ENCODE results near the gene PLXNA2.

Gene PLXNA2

DNA sequence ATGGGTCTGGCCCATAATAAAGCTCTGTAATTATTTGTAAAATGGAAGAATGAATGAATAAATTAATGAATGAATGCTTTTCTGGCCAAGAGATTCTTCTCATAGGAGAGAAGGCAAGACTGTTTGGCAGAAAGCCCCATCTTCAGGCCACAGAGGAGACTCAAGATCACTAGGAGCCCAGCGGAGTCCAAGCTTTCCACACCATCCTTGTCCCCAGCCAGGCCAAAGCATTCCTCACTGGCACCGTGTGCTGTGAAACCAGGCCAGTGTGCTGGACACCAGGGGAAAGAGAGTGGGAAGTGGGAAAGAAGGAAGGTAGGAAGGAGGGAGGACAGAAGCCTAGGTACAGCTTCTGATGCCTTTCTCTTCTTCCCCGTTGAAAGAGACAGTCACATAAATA is 86.4 kb downstream of the PLXNA2 start:
- DNase-seq, result no peak

DNA sequence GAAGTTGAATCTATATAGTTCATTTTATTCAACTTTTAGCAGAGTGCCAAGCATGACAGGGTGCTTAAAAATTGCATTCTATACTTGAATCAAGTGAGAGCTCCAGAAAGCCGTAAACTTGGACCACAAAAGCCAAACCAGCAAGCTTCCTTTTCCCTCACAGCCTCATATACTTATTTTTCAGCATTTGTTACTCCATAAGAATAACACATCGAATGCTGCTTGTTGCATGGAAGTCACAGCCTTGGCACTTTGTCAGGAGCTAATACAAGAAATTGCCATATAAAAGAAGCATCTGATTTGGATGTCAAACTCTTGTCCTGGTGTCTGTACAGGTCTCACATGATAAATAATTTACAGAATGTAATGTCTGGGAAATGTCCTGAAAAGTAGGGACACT is 87.4 kb downstream of the PLXNA2 start:
- no peak for DNase-seq

DNA sequence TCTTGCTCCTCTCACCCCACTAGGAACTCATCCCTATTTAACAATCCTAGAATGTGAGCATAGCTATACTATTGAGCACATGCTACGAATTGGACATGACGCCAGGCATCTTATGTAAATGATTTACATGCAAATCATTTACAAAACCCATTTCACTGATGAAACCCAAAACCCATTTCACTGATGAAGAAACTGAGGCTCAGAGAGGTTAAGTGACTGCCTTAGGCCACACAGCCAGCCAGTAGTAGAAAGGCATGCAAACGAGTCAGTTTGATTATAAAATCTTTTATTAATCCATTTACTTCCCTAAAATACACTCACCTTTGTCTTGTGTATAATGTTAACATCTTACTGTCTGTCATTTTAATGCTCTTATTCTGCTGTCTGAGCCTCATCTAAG is 87.9 kb downstream of the PLXNA2 start:
- no peak for DNase-seq

DNA sequence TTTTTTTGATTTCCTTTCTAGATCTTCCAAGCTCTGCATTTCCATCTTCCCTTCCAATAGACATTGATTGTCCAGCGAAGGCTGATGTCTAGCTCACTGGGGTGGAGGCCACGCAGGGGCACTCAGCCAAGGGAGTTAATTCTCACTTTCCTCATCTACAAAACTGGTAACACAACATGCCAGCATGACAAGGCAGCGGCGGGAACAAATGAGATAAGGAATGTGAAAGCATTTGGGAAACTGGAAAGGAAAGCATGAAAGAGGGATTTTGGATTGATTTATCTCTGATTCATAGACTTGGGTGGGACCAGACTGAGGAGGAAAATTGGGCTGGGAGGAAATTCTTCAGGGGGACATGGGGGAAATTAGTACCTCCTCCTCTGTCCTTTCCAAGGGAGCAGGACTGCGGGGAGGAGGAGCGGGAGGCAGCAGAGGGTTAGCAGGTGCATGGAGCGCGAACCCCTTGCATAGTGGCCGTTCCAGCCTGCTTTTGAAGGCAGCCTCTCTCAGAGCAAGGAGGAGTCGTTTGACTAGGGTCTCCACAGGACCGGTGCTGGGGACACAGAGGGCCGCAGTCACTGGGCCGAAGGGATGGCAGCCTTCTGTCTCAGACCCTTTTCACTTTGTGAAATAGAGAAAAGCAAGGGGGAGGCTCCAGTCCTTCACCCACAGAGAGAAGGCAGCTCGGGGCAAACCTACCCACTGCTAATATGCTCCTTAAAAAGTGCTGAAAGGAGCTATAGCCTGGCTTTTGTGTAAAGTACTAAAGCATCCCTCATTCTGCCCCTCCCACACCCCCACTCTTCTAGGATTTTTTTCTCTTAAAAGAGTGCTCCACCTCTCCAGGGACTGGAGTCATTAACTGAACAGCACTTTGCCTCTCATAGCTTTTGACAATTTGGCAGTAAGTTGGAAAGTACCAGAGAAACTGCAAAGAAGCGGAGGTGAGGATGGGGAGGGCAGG is 89.2 kb downstream of the PLXNA2 start:
- DNase-seq, result no peak

DNA sequence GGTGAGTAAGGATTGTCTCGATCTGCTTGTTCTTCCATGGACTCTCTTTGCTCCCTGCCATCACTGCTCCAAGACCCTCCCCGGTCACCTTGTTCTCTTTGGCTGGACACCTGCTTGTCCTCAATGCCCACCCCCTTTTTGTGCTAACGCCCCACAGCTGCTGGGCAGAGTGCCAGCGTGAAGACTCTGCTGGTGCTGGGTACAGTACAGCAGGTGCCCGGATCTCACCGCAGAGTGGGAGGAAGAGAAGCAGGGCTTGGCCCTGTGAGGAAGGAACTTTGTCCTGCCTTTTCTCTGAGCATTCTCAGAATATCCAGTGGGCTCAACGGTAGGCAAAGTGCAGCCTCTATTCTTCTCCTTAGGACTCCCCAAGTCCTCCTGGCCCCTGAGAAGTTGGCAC is 90.1 kb downstream of the PLXNA2 start:
- no peak for DNase-seq

DNA sequence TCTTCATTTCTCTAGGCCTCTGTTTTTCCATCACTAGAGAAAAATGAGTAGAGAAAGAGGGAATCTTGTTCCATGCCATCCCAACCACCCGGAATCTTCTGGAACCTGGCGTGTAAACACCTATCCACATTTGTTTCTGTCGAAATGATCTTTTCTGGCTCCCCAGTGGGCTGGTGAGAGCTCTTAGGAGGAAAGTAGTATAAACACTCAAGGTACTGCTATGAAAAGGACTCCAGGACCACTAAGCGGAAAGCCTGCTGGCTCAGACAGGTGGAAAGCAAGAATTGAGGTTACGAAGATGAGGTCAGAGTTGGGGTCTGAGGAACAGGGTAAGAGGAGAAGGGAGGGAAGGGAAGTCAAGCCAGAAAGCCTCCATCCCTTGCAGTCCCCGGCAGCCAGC is 90.8 kb downstream of the PLXNA2 start:
- DNase-seq, result no peak

DNA sequence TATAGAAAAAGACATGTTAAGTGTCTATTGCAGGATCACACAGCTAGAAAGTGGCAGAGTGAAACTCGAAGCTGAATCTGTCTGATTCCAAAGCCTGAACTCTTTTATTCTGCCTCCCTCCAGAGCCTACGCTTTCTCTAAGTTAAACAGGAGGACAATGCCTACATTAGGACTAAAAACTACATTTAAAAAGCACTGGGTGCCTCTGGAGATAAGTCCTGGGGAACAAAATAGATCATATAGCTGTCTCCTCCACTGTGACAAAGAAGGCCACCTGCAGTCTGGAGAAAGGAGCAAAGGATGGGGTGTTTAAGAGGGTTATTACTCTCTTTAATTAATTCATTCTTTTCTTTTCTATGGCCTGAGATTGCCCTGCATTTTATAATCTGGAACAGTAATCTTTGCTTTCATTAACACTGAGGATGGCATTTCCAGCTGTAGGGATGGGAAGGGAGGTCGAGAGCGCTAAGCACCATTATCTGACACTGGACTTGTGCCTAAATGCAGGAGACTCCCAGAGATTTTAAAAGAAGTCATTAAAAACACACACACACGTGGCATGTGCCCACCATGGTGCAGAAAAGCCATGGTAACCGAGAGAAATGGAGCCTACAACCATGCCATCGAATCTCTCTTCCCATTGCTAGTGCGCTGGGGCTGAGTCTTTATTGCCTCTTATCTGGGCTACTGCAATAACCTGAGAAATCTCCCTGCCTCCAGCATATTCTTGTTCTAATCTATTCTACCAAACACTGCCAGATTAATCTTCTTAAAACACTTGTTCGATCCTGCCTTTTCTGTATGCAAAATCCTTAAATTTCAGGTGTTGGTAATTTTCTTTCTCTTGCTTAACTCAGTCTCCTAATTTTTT is 92.2 kb downstream of the PLXNA2 start:
- no peak for DNase-seq

DNA sequence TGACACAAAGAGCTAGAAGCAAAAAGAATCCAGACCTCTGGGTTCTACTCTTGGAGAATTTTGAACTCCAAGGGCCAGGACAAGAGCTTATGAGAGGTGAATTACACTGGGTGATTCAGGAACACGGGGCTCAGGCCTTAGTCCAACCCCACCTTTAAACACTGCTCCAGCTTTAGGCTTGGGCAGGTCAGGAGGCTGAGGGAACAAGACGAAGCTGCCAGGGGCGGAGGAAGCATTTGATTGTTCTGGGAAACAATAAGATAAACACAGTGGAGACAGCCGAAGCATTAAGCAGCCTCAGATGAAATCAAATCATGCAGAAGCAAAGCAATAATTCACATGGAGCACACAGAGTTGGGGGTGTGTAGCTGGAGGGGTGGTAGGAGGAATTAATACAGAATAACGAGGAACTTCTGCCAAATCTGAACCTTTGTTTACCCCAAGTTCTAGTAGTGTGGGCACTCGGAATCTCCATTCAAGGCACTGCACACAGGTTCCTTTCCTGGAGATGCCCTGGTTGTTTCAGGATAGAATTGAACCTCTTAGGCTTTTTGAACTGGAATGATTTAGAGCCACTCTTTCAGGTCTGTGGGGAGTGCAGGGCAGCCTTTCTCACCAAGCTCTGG is 93.2 kb downstream of the PLXNA2 start:
- DNase-seq, result no peak

DNA sequence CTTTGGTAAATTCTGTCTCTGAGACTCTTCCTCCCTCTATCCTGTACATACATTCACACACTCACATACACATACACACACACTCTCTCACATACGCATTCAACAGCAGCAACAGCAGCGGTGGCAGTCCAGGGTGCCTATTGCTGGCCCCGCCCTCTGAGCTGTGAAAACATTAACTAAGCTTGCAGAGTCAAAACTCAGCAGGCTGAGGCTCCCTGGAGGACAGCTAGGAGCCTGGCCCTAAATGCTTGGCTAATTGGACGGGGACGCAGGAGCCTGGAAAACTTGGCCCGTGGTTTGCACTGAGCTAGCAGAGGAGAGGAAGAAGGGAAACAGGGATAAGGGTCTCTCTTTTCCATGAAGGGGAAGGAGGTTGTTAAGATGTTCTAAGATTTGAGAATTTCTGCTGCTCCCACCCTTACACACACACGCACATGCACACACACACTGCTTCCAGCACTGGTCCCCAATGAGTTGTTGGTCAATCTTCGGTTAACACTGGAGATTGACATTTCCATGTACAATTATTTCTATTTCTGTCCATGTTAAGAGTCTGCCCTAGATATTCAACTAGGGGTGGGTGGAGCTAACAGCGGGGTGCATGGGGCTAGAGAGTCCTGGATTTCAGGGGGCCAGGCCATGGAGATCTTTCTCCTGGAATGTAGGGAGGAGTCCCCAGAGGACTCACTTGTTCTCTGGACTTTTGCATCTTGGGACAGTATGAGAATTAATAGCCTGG is 94.2 kb downstream of the PLXNA2 start:
- no peak for DNase-seq

DNA sequence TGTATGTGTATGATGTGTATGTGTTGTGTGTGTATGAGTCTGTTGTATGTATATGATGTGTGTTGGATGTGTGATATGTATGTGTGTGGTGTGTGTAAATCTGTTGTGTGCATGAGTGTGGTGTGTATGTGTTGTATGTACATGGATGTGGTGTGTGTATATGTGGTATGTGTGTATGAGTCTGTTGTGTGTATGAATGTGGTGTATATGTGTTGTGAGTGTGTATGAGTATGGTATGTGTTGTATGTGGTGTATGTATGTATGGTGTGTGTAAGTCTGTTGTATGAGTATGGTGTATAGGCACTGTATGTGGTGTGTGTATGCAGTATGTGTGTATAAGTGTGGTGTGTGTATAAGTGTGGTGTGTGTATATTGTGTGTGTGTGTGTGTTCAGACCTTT is 95.0 kb downstream of the PLXNA2 start:
- DNase-seq, result no peak

DNA sequence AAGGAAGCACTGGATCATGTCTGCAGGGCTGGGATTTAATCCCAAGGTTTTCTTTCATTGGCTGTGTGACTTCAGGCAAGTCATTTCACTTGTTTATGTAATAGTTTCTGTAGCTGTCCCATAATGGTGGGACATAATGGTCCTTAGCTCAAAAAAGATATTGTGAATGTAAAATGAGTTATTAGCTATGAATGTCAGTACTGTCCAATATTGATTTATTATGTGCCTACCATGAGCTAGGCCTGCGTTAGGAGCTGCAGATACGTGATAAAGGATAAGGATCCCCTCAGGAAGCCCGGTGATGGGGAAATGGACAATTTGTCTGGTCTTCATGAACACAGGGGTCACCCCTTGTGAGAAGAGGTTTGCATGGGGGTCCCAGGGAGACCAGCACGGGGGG is 95.8 kb downstream of the PLXNA2 start:
- DNase-seq, result no peak

DNA sequence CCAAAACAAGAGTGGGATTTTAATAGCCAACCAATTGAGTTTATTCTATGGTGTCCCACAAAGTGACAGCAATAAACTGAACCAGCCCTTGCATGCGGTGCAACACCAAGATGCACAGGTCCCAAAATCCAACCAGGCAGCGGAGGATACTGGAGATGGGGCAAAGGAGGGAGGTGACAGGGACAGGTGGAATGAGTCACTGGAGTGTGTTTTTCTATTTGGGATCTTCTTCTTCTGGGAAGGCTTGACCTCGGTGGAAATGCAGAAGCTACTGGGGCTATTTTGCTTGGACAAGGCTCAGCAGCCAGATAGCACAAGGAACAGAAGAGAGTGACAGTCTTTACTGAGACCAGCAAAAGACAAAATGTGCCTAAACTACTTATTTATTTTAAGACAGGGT is 97.5 kb downstream of the PLXNA2 start:
- no peak for DNase-seq

DNA sequence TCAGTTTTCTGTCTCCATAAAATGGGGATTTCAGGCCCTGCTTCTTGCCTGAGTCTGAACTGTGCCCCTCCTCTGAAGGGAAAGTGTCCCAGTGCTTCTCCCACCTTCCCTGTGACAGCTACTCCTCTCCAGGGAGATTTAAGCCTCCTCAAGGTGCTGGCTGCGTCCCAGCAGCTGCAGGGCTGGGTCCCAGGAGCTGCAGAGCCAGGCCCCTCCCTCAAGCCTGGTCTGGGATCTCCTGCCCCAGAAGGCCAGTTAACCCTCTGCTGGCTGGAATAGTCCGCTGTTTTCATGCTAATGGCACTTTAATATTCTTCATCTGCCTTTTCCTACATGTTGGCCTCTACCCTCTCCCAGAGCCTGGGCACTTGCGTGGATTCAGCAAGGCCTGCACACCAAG is 99.0 kb downstream of the PLXNA2 start:
- no peak for DNase-seq

DNA sequence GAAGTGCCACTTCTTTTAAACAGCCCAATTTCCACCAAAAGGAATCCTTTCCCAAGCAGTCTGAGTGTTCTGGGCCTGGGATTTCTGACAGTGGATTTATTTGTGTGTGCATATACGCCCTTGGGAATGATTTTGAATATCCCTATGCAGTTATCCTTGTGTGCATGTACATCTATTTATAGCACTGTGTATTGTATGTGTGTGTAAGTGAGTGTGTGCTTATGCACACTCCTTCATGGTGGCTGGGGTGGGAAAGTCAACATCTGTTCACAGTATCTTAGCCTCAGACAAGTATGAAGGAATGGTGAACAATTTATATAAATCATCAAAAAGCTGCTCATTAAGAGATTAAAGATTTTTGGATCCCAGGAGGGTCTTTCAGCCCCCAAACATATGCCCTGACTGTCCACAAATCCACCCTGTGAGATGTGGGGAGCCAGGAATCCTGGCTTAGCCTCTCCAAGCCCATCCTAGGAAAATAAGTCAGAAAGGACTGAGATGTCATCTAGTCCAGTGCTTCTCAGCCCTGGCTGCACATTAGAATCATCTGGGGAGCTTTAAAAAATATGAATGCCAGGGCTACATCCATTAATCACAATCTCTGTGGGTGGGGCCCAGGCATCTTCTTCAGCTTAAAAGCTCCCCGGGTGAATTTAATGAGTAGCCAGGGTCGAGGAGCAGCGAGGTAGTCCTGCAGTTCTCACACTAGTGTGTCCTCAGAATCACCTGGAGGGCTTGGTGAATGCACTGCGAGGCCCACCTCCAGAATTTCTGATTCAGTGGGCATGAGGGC is 101.4 kb downstream of the PLXNA2 start:
- no peak for DNase-seq

DNA sequence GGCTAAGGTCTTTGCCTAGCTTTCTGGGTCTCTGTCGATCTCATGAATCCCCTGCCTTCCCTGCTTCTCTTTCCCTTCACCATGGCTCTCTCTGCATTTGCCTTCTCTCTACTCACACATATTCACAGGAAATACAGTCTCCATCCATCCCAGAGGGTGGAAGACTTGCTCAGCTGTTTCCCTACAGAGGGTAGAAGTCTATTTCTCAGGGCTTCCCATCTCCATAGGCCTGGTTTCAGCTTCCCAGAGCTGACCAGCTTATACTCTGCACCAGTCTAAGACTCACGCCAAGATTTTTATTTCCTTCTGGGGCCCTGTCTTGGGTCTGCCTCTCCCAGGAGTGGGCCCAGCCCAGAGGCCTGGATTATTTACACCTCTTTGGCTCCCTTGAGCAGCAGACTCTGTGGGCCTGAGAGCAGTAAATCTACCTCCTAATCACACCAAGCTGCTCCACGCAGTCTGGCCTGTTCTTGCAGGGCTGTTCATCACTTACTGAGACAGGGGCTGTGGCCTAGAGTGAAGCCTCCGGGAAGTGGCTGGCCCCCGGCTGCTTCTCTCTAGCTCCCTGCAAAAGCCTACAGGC is 102.5 kb downstream of the PLXNA2 start:
- DNase-seq, result no peak

DNA sequence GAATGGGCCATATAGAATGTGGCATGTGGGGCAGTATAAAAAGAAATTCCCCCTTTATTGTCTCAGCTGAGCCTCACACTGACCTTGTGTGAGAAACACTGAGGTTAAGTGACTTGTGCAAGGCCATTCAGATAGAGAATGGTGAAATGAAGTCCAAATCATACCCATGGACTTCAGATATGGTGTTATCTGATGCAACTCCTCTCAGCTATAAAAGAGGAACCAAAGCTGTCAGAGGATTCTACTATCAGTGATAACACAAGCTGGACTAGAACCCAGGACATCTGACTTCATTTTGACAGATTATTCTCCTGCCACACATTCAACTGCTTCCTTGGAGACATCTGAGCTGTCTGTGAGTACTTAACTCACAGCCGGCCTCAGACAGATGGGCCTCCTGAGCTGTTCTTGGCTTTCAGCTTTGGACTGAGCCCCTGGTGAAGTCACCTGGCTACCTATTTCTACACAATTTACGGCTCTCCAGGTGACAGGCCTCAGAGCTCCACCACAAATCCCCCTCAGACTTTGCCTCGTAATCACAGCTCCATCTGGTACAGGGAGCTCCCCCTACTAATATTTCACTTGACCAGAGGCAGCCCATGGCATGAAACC is 104.6 kb downstream of the PLXNA2 start:
- no peak for DNase-seq

DNA sequence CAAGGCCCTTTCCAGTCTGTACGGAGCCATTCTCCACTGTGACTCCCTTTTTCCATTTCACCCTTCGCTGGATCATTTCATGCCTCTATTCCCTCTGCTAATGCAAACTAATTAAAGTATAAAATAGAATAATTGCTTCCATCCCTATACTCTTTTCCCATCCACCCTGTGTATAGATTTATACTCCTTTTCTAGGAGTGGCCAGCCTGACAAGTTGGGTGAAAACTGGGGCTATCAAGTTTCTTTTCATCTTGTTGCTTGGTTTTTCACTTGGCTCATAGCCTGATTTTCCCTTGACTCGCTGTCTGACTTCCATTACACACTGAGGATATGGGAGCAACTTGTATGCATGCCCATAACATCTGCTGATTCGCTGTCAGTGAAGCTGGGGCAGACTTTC is 107.0 kb downstream of the PLXNA2 start:
- DNase-seq, result no peak

DNA sequence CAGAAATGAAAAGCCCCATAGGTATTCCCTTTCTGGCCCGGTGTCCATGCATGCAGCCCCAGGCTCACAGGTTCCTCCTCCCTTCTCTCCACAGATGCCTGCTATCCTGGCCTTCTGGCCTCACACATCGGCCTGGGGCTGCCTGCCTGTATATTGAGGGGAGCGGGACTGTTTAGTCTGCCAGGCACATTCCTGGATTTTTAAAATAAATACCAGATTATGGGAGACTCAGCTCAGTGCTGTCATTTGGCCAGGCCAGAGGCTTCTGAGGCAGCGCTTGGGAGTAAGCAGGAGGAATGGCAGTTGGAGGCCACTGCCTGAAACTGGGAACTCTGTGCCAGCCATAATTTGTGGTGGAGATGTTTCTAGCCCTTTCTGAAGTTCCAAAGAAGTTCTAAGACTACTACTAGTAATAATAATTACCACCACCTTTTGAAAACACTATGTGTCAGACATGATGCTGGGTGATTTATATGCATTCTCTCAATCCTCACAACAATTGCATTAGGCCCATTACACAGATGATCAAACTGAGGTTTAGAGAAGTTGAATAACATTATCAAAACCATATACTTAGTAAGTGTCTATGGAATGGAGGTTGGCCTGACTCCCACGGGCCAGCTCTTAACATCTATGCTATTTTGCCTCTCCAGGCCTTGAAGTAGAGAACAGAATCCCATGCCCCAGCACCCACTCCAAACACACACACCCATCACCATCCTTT is 107.6 kb downstream of the PLXNA2 start:
- no peak for DNase-seq

DNA sequence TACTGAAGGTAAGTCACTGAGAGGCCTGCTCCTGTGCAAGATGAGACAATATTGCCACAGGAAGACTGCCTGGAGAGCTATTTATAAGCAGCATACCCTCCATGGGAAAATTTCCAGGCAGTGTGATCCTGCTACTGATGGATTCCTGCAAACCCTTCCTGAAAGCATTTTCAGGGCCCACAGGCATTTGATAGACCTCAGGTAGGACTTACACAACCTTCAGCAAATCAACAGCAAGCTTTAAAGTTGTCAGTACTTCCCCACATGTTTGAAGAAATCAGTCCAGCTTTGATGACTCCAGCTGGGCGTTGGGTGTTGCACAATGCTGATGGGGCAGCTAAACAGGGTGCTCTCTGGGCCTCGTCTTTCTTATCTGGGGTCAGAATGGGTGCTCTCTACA is 108.8 kb downstream of the PLXNA2 start:
- DNase-seq, result no peak

DNA sequence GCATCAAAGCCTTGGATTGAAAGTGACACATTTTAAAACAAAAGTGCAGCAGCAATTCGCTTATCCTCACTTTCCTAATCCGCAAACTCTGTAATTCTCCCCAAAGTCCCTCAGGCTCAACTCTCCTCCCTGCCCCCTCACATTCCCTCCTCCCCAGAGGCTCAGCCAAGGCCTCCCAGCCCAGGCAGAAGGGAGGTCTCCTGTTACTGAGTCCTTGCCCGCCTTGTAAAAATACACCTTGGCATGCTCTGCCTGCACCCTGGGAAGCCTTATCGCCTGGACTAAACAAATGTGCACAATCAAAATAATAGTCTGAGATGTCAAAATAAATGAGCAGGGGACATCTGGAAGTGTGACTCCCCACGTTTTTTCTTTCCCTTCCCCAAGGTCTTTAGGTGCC is 109.7 kb downstream of the PLXNA2 start:
- no peak for DNase-seq

Data from T1000 (cell line).